ENCODE measurements around the gene MIER2.

MIER2 gene

DNA sequence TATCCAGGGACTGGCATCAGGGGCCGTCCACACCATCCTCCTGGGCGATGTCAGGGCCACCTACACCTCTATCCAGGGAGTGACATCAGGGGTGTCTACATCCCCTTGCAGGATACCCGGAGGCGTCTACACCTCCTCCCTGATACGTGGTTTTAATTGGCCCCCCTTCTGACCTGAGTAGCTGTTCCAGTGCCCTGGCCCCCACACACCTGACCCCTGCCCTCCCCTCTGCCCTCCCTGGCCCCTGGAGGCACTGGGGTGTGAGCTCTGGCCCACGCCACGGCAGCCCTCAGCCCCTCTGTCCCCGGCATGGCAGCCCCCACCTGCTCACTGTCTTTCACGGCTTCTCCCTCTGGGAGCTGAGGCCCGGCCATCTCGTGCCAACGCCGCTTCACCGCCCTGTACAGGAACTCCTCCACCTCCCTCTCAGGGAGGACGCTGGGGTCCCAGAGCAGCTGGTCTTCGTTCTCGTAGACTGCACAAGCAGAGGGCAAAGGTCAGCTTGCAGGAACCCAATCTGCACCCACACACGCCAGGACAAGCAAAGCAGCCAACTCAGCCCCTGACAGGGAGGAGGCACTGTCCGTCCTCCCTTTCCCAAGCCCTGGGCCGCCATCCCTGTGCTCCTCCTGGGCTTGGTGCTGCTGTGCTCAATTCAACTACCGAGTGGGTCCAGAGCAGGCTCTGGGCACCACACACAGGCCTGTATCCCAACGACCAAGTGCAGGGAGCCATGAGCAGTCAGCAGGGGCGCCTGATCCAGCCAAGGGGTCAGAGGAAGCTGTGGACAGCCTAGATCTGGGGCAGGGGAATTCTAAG, 31.2 kb downstream of the MIER2 start:
- no peak overlapping the region for H3K4me3 ChIP-seq
- no peak for TF ChIP-seq CTCF (IDR thresholded peaks at IDR 0.05)
- no peak overlapping the region for H3K27ac ChIP-seq
- no peak for DNase-seq
- H3K27me3 ChIP-seq, result no peaks in the 10 kb centered on the region
- H3K36me3 ChIP-seq, result peaks cover 34 to 80% (median 67%) of the 10 kb centered on the region in 3 donors
- H3K4me1 ChIP-seq, result no peaks in the 10 kb centered on the region
- intact Hi-C loops (cut with DNase I; ENCODE audit: low total_unique reads), result no loop called here
- no peaks in the 10 kb centered on the region for H3K9me3 ChIP-seq

- Histone ChIP-seq H3K27ac (no peak overlapping the region), H3K9me3 (no peaks in the 10 kb centered on the region), H3K36me3 (peaks cover 36 to 91% (median 72%) of the 10 kb centered on the region in 3 donors), H3K4me1 (no peaks in the 10 kb centered on the region), H3K4me3 (peak overlapping the region; percentile 30 to 31), H3K27me3 (no peaks in the 10 kb centered on the region)
- no peak for TF ChIP-seq CTCF (IDR thresholded peaks at IDR 0.05)
- intact Hi-C loops (cut with DNase I; ENCODE audit: low total_unique reads), result no loop called here
- DNase-seq, result peak in 1 of 2 donors; percentile 60
Observed at GRCh38 chr19:311813-312261, 32.8 kb downstream of the MIER2 start.

GRCh38 chr19:310781-311496, 33.7 kb downstream of the MIER2 start:
- peaks cover 38 to 91% (median 77%) of the 10 kb centered on the region in 3 donors for H3K36me3 ChIP-seq
- peak overlapping the region; percentile 30 to 31 for H3K4me3 ChIP-seq
- no peak for TF ChIP-seq CTCF (IDR thresholded peaks at IDR 0.05)
- no peaks in the 10 kb centered on the region for H3K4me1 ChIP-seq
- no peaks in the 10 kb centered on the region for H3K9me3 ChIP-seq
- peak in 1 of 2 donors; percentile 50 for DNase-seq
- intact Hi-C loops (cut with DNase I; ENCODE audit: low total_unique reads), result no loop called here
- no peak overlapping the region for H3K27ac ChIP-seq
- no peaks in the 10 kb centered on the region for H3K27me3 ChIP-seq

DNA sequence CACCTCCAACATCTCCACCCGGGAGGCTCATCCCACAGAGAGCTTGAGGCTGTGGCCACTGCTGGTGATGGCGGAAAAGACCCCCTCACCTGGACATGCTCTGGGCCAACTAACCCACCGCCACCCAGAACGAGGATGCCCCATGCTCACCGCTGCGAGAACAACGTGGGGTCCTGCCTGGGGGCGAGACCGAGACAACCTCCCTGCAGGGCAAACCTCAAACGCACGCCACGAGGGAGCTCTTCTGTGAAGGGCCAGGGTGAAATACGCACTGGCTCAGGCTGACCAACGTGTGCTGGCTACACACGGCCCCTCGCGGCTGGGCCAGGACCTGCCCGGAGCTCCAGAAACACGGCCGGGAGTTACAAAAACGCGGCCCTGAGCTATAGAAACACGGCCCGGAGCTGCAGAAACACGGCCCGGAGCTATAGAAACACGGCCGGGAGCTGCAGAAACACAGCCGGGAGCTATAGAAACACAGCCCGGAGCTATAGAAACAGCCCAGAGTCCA, 34.4 kb downstream of the MIER2 start:
- Histone ChIP-seq H3K36me3 (peaks cover 42 to 92% (median 84%) of the 10 kb centered on the region in 3 donors), H3K4me3 (peak overlapping the region; percentile 30 to 31)

DNA sequence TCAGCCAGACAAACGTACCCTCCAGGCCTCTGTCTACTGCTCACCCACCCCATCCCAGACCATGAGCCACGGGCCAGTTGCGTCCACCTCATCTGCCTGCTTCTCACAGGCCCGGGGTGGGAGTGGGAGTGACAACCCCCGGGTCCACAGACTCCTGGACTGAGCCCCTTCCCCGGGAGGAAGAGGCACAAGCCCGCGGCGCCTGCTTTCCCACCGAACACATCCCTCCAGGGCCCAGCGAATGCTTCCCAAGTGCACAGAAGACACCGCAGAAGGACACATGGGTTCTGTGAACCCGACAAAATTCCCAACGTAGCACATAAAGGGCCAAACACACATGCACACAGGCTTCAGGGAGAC, 35.4 kb downstream of the MIER2 start:
- TF ChIP-seq CTCF (IDR thresholded peaks at IDR 0.05), result no peak
- intact Hi-C loops (cut with DNase I; ENCODE audit: low total_unique reads), result no loop called here
- Histone ChIP-seq H3K36me3 (peaks cover 42 to 89% (median 75%) of the 10 kb centered on the region in 3 donors), H3K4me3 (no peak overlapping the region), H3K9me3 (no peaks in the 10 kb centered on the region), H3K27me3 (no peaks in the 10 kb centered on the region), H3K27ac (no peak overlapping the region), H3K4me1 (no peaks in the 10 kb centered on the region)
- DNase-seq, result no peak

More for the DNA sequence above, 34.4 kb downstream of the MIER2 start:
- DNase-seq, result no peak
- H3K27ac ChIP-seq, result no peak overlapping the region
- no peaks in the 10 kb centered on the region for H3K27me3 ChIP-seq
- no peaks in the 10 kb centered on the region for H3K4me1 ChIP-seq
- intact Hi-C loops (cut with DNase I; ENCODE audit: low total_unique reads), result no loop called here
- no peak for TF ChIP-seq CTCF (IDR thresholded peaks at IDR 0.05)
- H3K9me3 ChIP-seq, result no peaks in the 10 kb centered on the region
